ENCODE results near the gene OR2A14.
"Not testable (repeated sequence)": the region's sequence is repeated elsewhere in the genome, so short reads cannot be mapped to it uniquely, and the experiment has no call there.

OR2A14 gene, protein sequence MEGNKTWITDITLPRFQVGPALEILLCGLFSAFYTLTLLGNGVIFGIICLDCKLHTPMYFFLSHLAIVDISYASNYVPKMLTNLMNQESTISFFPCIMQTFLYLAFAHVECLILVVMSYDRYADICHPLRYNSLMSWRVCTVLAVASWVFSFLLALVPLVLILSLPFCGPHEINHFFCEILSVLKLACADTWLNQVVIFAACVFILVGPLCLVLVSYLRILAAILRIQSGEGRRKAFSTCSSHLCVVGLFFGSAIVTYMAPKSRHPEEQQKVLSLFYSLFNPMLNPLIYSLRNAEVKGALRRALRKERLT

DNA sequence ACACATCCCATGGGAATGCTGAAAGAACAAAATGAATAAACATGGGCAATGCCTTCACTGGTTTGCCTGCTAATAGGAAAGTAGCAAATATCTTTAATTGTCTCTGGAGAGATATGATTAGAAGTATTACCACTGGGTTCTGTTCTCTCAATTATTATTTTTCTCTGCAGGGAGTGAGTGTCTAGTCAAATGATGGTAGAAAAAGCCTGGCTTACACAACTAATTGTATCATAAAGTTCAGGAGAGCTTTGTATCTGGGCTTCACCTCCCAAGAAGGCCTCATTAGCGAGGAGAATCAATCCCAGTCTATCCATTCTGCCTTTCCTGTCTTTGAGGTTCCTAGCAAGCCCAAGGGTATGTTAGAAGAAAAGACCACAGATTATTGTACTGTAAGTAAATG lies at the start of gene OR2A14:
Gene OR2A14, plus strand, starts transcription at position 301 of the 400 bp plus-strand sequence. CDS start 5,937 bp downstream, outside the sequence.
- no peak for DNase-seq

- no peak for DNase-seq
Observed at GRCh38 chr7:144074374-144074773, 48.6 kb upstream of the OR2A14 start.

DNA sequence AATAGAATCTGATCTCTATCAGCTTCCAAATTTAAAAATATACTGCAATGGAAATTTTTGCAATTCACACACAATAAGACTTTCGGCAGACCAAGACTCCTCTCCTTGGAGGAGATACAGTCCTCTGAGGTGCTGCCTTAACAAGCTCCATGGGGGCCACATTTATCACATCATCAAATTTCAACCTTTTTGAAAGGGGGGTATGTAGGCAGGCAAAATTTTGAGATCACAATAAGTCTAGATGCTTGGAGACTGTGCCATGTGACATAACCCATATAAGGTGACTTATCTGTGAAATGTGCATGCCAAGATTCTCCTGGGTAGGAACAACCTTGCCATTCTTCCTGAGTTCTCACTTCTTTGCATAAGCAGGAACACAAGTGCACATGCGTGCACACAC lies 37.0 kb upstream of the OR2A14 start, which contains the start of gene OR2A12:
Gene OR2A12, plus strand, starts transcription at position 301 of the 400 bp plus-strand sequence. CDS start 8,830 bp downstream, outside the sequence.
- no peak for DNase-seq

GRCh38 chr7:144086730-144087129 lies 36.2 kb upstream of the OR2A14 start:
- DNase-seq, result no peak

GRCh38 chr7:144087230-144087629 lies 35.7 kb upstream of the OR2A14 start:
- DNase-seq, result no peak

- DNase-seq, result no peak
Observed at GRCh38 chr7:144090667-144091066, 32.3 kb upstream of the OR2A14 start.

- DNase-seq, result no peak
Observed at GRCh38 chr7:144098776-144099175, 24.2 kb upstream of the OR2A14 start.

DNA sequence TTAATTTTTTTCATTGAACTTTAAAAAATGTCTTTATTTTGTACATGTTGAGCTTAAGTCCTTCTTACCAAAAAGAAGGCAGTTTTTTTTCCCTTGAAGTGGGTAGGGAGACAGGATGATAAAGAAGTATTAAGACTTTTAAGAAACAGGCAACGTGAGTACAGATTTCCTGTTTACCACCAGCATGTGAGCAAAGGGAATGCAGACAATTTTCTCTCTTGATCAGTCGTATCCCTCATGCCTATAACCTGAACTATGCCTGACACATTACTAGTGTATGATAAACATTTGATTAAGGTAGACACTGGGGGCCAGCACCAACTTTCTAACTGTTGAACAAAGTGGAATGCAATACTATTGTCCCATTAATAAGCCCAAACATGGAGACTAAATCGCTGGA lies 22.4 kb upstream of the OR2A14 start:
- DNase-seq, result no peak

DNA sequence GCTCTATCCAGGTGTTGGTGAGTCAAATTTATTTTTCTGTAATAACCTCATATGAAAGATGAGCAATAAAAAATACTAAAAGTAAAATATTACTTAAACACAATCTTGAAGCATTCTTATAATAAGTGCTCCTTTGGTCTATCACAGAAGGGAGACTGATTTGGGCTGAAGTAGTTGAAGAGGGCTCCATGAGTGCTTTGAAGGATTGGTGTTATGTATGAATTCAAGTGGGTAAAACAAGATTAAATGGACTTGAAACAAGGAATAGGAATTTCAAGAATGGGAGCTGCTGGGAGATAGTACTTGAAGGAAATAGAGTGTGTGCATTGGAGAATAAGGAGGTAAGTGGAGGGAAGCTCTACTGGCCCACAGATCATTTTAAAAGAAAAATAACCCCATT lies 20.9 kb upstream of the OR2A14 start:
- no peak for DNase-seq

GRCh38 chr7:144105211-144105610 lies 17.8 kb upstream of the OR2A14 start:
- no peak for DNase-seq

- DNase-seq, result no peak
Observed at GRCh38 chr7:144109283-144109682, 13.7 kb upstream of the OR2A14 start, which contains the start of gene OR2A2. Gene OR2A2, plus strand, starts transcription at chr7:144109583. Its CDS starts 0 bp downstream, at chr7:144109583.

DNA sequence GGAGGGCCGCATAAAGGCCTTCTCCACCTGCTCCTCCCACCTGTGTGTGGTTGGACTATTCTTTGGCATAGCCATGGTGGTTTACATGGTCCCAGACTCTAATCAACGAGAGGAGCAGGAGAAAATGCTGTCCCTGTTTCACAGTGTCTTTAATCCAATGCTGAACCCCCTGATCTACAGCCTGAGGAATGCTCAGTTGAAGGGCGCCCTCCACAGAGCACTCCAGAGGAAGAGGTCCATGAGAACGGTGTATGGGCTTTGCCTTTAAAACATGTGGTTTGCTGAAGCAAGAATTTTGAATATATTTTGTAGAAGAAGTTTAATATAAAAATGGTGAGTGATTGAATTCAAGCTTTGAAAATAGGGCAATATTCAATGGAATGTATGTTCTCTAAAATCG lies 12.7 kb upstream of the OR2A14 start:
- DNase-seq, result no peak

DNA sequence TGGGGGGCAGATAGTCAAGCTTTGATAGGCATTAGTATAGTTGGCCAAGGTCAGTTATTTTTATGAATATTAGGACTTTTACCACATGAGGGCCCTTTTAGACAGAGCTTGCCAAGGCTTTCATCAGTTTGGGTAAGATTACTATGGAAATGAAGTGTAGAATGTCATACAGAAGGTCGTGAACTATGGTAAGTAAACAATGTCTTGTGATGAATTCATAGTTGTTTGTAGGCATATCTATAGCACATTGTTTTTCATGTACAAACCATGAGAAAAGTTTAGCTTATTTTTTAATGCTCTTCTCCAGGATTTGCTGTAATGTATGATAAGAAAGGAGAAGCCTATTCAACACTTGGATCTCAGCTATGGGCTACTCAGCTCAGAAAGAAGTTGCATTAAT lies 9.3 kb upstream of the OR2A14 start:
- DNase-seq, result no peak

DNA sequence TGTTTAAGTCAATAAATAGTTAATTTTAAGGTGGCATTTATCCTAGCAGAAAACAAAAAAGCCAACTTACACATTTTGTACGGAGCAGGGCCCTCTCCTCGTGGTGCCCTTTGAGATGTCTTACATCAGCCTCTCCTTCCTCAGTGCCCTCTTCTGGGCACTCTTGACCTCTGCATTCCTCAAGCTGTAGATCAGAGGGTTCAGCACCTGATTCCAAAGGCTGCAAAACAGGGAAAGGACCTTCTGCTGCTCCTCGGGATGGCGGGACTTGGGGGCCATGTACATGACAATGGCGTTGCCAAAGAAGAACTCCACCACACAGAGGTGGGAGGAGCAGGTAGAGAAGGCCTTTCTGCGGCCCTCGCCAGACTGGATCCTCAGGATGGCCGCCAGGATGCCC lies 4.6 kb upstream of the OR2A14 start:
- DNase-seq, result no peak

DNA sequence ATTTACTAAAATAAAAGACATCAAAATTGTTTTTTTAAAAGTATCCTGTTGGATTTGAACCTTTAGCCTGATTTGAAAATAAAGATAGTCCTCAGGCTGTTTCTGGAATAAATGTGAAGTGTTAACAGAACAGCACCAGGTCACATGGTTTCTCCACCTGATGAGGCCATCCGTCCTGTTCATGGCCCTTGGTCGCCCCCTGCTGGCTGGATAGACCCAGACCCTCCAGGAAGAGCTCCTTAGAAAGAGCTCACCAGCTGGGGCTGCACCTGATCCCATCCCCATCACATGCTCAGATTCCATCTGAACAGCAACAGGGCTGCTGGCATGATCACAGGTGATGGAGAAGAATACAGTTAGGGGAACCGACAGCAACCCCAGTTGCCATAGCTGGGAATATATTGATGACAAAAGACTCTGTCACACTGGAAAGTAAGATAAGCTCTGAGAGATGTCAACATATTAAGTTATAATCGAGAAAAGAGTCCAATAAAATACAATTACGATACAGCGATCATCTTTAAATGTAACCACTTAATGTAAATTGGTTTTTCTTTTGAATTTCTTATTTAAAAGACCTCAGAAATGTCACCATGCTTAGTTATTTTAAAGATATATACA lies 4.8 kb downstream of the OR2A14 start:
- DNase-seq, result peak; percentile 40

GRCh38 chr7:144129601-144130000 lies 6.6 kb downstream of the OR2A14 start:
- DNase-seq, result not testable (repeated sequence)

DNA sequence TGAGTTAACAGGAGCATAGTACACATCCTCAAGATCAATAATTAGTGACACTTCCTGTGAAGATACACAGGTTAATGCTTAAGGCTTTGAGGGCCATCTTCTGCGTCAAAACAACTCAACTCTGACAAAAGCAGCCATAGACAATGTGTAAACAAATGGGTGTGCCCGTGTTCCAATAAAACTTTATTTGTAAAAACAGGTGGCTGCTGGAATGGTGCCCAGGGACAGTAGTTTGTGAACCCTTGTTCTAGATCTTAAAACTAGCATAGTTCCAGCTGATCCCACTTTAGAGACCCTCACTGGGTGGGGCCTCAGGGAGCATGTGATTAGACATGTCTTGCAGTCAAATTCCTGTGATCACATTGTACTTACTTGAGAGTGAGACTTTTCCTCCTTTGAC lies 7.8 kb downstream of the OR2A14 start:
- DNase-seq, result no peak

- no peak for DNase-seq
Observed at GRCh38 chr7:144132262-144132661, 9.3 kb downstream of the OR2A14 start.

DNA sequence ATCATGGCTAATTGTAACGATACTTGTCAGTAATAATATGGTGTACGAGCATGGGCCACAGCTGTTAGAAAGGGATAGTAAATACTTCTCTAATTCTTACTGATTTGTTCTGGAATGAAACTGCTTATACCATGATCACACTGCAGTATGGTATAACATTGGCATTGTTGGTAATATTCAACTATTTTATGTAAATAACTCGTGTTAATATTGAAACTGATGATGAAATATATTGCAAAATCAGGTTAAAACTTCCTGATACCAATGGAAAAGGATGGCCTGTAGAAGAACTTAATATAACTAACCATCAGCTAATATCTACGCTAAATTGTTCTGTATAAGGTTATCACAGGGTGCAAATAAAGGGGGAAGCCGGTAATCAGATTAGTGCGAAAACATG lies 10.3 kb downstream of the OR2A14 start:
- DNase-seq, result no peak

DNA sequence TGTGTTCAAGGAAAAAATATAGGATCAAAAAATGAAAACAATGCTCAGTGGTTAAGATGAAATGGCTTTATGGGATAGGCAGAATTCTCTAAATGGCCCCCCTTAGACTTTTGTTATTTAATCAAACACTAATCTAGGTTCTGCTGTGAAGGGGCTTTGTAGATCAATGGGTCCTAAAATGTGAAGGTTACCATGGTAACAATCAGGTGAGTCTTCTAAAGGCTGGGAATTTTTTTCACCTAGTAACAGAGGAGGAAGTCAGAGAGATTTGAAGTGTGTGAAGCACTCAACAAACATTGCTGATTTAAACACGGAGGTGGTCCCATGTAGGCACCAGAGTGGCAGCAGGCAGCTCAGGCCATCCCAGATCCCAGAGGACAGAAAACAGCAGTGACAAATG lies 11.1 kb downstream of the OR2A14 start:
- DNase-seq, result no peak

- no peak for DNase-seq
Observed at GRCh38 chr7:144137501-144137900, 14.5 kb downstream of the OR2A14 start.

- DNase-seq, result no peak
Observed at GRCh38 chr7:144142187-144142586, 19.2 kb downstream of the OR2A14 start.

GRCh38 chr7:144144426-144144825 lies 21.4 kb downstream of the OR2A14 start:
- no peak for DNase-seq

GRCh38 chr7:144148224-144148827 lies 25.4 kb downstream of the OR2A14 start:
- no peak for DNase-seq
